ENCODE data around the gene NOX5.

Gene NOX5

DNA sequence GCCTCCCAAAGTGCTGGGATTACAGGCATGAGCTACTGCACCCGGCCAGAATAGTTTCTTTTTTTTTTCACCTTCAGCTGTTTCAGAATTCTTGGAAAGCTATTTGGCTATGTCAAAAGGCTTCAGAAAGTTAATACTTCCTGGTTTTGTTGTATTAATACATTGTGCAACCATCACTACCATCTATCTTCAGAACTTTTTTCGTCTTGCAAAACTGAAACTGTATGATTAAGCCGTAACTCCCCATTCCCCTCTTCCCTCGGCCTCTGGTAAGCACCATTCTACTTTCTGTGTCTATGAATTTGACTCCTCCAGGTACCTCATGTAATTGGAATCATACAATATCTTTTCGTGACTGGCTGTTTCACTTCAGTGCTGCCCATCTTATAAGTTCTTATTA lies 5.2 kb upstream of the NOX5 start:
- no peak overlapping the region for H3K9ac ChIP-seq (ENCODE audit: low read depth, low read length)
- no peaks in the 10 kb centered on the region for H3K4me1 ChIP-seq (ENCODE audit: insufficient read depth, low read length)
- peaks cover 9% of the 10 kb centered on the region for H3K9me3 ChIP-seq (ENCODE audit: insufficient read depth, low read depth, low read length)
- H3K36me3 ChIP-seq (ENCODE audit: insufficient read depth, low read depth, low read length) = no peaks in the 10 kb centered on the region
- no peak overlapping the region for H3K4me3 ChIP-seq (ENCODE audit: low read length)
- H3K27ac ChIP-seq (ENCODE audit: low read length) = no peak overlapping the region
- no peaks in the 10 kb centered on the region for H3K27me3 ChIP-seq (ENCODE audit: insufficient read depth, low read length)

GRCh38 chr15:69011641-69012040 lies 2.9 kb upstream of the NOX5 start:
- Histone ChIP-seq H3K9me3 (ENCODE audit: insufficient read depth, low read depth, low read length) (peaks cover 9% of the 10 kb centered on the region), H3K27me3 (ENCODE audit: insufficient read depth, low read length) (no peaks in the 10 kb centered on the region), H3K4me1 (ENCODE audit: insufficient read depth, low read length) (no peaks in the 10 kb centered on the region), H3K4me3 (ENCODE audit: low read length) (no peak overlapping the region), H3K36me3 (ENCODE audit: insufficient read depth, low read depth, low read length) (no peaks in the 10 kb centered on the region), H3K9ac (ENCODE audit: low read depth, low read length) (no peak overlapping the region), H3K27ac (ENCODE audit: low read length) (no peak overlapping the region)

GRCh38 chr15:69012761-69013364 lies 1.6 kb upstream of the NOX5 start:
- Histone ChIP-seq H3K9me3 (ENCODE audit: insufficient read depth, low read depth, low read length) (peaks cover 2% of the 10 kb centered on the region; the same call in 1 of the 2 replicates), H3K4me1 (ENCODE audit: insufficient read depth, low read length) (no peaks in the 10 kb centered on the region), H3K9ac (ENCODE audit: low read depth, low read length) (no peak overlapping the region), H3K27me3 (ENCODE audit: insufficient read depth, low read length) (no peaks in the 10 kb centered on the region), H3K27ac (ENCODE audit: low read length) (no peak overlapping the region), H3K4me3 (ENCODE audit: low read length) (no peak overlapping the region), H3K36me3 (ENCODE audit: insufficient read depth, low read depth, low read length) (no peaks in the 10 kb centered on the region)

GRCh38 chr15:69013726-69014406 lies 629 bp upstream of the NOX5 start:
- Histone ChIP-seq H3K9ac (ENCODE audit: low read depth, low read length) (no peak overlapping the region), H3K9me3 (ENCODE audit: insufficient read depth, low read depth, low read length) (no peaks in the 10 kb centered on the region), H3K36me3 (ENCODE audit: insufficient read depth, low read depth, low read length) (no peaks in the 10 kb centered on the region), H3K27ac (ENCODE audit: low read length) (no peak overlapping the region), H3K4me1 (ENCODE audit: insufficient read depth, low read length) (no peaks in the 10 kb centered on the region), H3K4me3 (ENCODE audit: low read length) (no peak overlapping the region), H3K27me3 (ENCODE audit: insufficient read depth, low read length) (no peaks in the 10 kb centered on the region)

DNA sequence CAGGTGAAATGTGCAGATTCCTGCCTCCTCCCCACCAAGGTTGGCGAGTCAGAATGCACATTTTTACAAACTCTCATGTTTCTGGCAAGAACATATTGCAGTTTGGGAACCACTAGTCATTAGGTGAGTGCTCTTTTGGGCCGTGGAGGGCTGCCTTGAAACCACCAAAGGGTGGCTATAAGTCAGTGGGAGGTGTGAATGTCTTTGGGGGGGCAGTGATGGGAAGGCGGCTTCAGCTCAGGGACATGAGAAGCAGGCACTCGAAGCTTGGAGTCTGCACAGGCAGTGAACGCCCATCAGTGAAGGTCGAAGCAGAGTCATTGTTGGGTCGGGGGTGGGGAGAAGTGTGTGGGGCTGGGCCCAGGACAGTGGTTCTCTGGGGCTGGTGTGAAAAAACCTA lies 1.1 kb downstream of the NOX5 start:
- H3K4me3 ChIP-seq (ENCODE audit: low read length) = no peak overlapping the region
- no peaks in the 10 kb centered on the region for H3K4me1 ChIP-seq (ENCODE audit: insufficient read depth, low read length)

DNA sequence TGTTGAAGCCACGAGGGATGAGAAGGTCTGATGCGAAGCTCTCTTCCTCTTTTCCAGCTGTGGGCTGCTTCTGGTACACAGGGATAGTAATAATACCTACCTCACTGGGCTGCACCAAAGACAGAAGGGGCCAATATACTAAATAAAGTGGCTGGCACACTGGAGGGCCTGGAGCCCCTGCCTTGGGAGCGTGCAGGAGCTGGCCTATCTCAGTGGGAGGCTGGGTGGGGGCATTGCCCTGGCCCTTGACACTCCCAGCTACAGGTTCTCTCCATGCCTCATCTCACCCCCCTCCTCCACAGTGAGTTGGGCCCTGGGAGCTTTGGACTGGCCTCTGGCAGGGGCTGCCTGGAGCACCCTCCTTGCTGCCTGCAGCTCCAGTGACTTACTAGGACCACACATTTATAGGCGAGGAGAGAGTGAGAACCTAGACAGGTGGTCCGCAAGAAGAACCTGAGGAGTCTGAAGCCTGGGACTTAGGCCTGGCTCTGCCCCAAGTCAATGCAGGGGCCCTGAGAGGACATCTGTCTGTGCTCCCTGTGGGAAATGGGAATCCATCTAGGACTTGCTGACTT lies 1.6 kb downstream of the NOX5 start:
- Histone ChIP-seq H3K27me3 (ENCODE audit: insufficient read depth, low read length) (no peaks in the 10 kb centered on the region), H3K4me1 (ENCODE audit: insufficient read depth, low read length) (no peaks in the 10 kb centered on the region), H3K36me3 (ENCODE audit: insufficient read depth, low read depth, low read length) (no peaks in the 10 kb centered on the region), H3K27ac (ENCODE audit: low read length) (no peak overlapping the region), H3K9me3 (ENCODE audit: insufficient read depth, low read depth, low read length) (no peaks in the 10 kb centered on the region), H3K4me3 (ENCODE audit: low read length) (no peak overlapping the region), H3K9ac (ENCODE audit: low read depth, low read length) (no peak overlapping the region)

More for the DNA sequence above, 1.1 kb downstream of the NOX5 start:
- no peak overlapping the region for H3K27ac ChIP-seq (ENCODE audit: low read length)
- H3K27me3 ChIP-seq (ENCODE audit: insufficient read depth, low read length) = no peaks in the 10 kb centered on the region
- H3K36me3 ChIP-seq (ENCODE audit: insufficient read depth, low read depth, low read length) = no peaks in the 10 kb centered on the region
- no peak overlapping the region for H3K9ac ChIP-seq (ENCODE audit: low read depth, low read length)
- H3K9me3 ChIP-seq (ENCODE audit: insufficient read depth, low read depth, low read length) = no peaks in the 10 kb centered on the region

- no peaks in the 10 kb centered on the region for H3K4me1 ChIP-seq (ENCODE audit: insufficient read depth, low read length)
- H3K4me3 ChIP-seq (ENCODE audit: low read length) = no peak overlapping the region
- H3K27me3 ChIP-seq (ENCODE audit: insufficient read depth, low read length) = no peaks in the 10 kb centered on the region
- no peak overlapping the region for H3K27ac ChIP-seq (ENCODE audit: low read length)
- no peak overlapping the region for H3K9ac ChIP-seq (ENCODE audit: low read depth, low read length)
- H3K9me3 ChIP-seq (ENCODE audit: insufficient read depth, low read depth, low read length) = no peaks in the 10 kb centered on the region
- no peaks in the 10 kb centered on the region for H3K36me3 ChIP-seq (ENCODE audit: insufficient read depth, low read depth, low read length)
Observed at GRCh38 chr15:69017978-69018377, 3.5 kb downstream of the NOX5 start.

GRCh38 chr15:69018951-69019350 lies 4.5 kb downstream of the NOX5 start:
- H3K36me3 ChIP-seq (ENCODE audit: insufficient read depth, low read depth, low read length) = no peaks in the 10 kb centered on the region
- H3K9ac ChIP-seq (ENCODE audit: low read depth, low read length) = no peak overlapping the region
- H3K27me3 ChIP-seq (ENCODE audit: insufficient read depth, low read length) = no peaks in the 10 kb centered on the region
- no peak overlapping the region for H3K27ac ChIP-seq (ENCODE audit: low read length)
- no peaks in the 10 kb centered on the region for H3K9me3 ChIP-seq (ENCODE audit: insufficient read depth, low read depth, low read length)
- no peak overlapping the region for H3K4me3 ChIP-seq (ENCODE audit: low read length)
- no peaks in the 10 kb centered on the region for H3K4me1 ChIP-seq (ENCODE audit: insufficient read depth, low read length)

- H3K36me3 ChIP-seq (ENCODE audit: insufficient read depth, low read depth, low read length) = no peaks in the 10 kb centered on the region
- H3K9ac ChIP-seq (ENCODE audit: low read depth, low read length) = no peak overlapping the region
- H3K4me1 ChIP-seq (ENCODE audit: insufficient read depth, low read length) = no peaks in the 10 kb centered on the region
- H3K4me3 ChIP-seq (ENCODE audit: low read length) = no peak overlapping the region
- H3K27ac ChIP-seq (ENCODE audit: low read length) = no peak overlapping the region
- no peaks in the 10 kb centered on the region for H3K9me3 ChIP-seq (ENCODE audit: insufficient read depth, low read depth, low read length)
- H3K27me3 ChIP-seq (ENCODE audit: insufficient read depth, low read length) = no peaks in the 10 kb centered on the region
Observed at GRCh38 chr15:69021895-69022294, 7.4 kb downstream of the NOX5 start.

DNA sequence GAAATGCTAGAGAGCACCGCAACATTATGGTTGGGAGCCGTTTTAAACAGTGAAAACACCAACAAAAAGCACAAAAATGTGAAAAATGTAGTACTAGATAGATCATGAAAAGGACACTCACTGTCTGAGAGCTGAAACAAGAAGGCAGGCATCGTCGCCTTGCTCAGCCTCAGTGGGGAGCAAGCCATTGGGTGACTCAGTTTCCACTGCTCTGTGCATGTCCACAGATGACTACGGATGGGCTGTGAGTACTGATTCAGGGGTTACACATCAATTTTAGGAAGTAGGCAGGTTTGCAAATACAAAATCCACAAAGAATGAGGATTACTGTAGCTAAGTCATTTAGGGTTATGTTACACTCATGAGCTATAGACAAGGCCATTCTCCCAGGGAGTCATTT lies 10.8 kb downstream of the NOX5 start:
- Histone ChIP-seq H3K4me3 (ENCODE audit: low read length) (no peak overlapping the region), H3K4me1 (ENCODE audit: insufficient read depth, low read length) (no peaks in the 10 kb centered on the region), H3K9ac (ENCODE audit: low read depth, low read length) (no peak overlapping the region), H3K27ac (ENCODE audit: low read length) (no peak overlapping the region), H3K9me3 (ENCODE audit: insufficient read depth, low read depth, low read length) (no peaks in the 10 kb centered on the region), H3K27me3 (ENCODE audit: insufficient read depth, low read length) (no peaks in the 10 kb centered on the region), H3K36me3 (ENCODE audit: insufficient read depth, low read depth, low read length) (no peaks in the 10 kb centered on the region)

DNA sequence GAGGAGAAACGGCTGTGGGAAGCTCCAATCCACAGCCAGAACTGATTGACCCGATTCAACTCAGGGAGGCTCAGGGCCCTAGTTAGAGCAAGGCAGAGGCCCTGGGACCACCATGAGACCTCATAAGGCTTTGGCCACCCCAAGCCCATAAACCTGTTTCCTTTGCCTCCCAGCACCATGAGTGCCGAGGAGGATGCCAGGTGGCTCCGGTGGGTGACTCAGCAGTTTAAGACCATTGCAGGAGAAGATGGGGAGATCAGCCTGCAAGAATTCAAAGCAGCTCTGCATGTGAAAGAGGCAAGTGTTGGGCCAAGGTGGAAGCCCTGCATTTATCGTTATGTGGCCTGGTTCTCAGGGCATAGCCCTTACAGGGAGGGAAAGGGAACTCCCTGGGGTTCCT lies 11.9 kb downstream of the NOX5 start:
- Histone ChIP-seq H3K4me3 (ENCODE audit: low read length) (no peak overlapping the region), H3K9me3 (ENCODE audit: insufficient read depth, low read depth, low read length) (no peaks in the 10 kb centered on the region), H3K36me3 (ENCODE audit: insufficient read depth, low read depth, low read length) (no peaks in the 10 kb centered on the region), H3K27me3 (ENCODE audit: insufficient read depth, low read length) (0 out of 2 replicates have a peak, but pooled peaks cover 6% of the 10 kb centered on the region), H3K4me1 (ENCODE audit: insufficient read depth, low read length) (no peaks in the 10 kb centered on the region), H3K27ac (ENCODE audit: low read length) (no peak overlapping the region), H3K9ac (ENCODE audit: low read depth, low read length) (no peak overlapping the region)

GRCh38 chr15:69027976-69028518 lies 13.6 kb downstream of the NOX5 start:
- Histone ChIP-seq H3K36me3 (ENCODE audit: insufficient read depth, low read depth, low read length) (no peaks in the 10 kb centered on the region), H3K4me3 (ENCODE audit: low read length) (no peak overlapping the region), H3K27ac (ENCODE audit: low read length) (no peak overlapping the region), H3K9ac (ENCODE audit: low read depth, low read length) (no peak overlapping the region), H3K4me1 (ENCODE audit: insufficient read depth, low read length) (no peaks in the 10 kb centered on the region), H3K27me3 (ENCODE audit: insufficient read depth, low read length) (peaks cover 19% of the 10 kb centered on the region), H3K9me3 (ENCODE audit: insufficient read depth, low read depth, low read length) (no peaks in the 10 kb centered on the region)
